HL-60 (cell line): Measurements from ENCODE around the gene FTCDNL1.

Experiments
- POLR2AphosphoS5 ChIP-seq: IDR thresholded peaks from 2 replicates; pipeline ENCODE4 v1.6.1; 2012; ENCODE audit warnings: low read depth
- REST ChIP-seq: IDR thresholded peaks from 2 replicates; pipeline ENCODE4 v1.6.1; 2012; ENCODE audit warnings: low read depth; ENCODE audit not compliant: insufficient replicate concordance
- TF ChIP-seq, protein P1 (sequence below): IDR thresholded peaks from one replicate; pipeline ENCODE4 v1.5.1; 2011; ENCODE audit warnings: low read length, control low read depth, inconsistent platforms; ENCODE audit not compliant: insufficient read depth

DNA sequence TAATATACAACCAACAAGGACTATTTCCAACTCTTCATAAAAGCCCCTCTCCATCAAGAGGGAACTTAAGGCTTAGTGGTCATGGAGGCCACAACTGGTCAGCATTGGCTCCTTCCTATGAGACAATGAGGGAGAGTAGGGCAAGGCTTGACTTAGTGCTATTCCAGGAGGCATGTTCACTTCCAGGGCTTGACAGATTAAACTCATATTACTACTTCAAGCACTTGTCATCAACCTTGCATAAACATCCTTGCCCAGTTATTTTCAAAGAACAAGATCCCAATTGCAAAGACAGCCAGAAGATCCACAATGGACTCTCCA lies 133.4 kb downstream of the FTCDNL1 start:
- TF ChIP-seq, protein P1, sequence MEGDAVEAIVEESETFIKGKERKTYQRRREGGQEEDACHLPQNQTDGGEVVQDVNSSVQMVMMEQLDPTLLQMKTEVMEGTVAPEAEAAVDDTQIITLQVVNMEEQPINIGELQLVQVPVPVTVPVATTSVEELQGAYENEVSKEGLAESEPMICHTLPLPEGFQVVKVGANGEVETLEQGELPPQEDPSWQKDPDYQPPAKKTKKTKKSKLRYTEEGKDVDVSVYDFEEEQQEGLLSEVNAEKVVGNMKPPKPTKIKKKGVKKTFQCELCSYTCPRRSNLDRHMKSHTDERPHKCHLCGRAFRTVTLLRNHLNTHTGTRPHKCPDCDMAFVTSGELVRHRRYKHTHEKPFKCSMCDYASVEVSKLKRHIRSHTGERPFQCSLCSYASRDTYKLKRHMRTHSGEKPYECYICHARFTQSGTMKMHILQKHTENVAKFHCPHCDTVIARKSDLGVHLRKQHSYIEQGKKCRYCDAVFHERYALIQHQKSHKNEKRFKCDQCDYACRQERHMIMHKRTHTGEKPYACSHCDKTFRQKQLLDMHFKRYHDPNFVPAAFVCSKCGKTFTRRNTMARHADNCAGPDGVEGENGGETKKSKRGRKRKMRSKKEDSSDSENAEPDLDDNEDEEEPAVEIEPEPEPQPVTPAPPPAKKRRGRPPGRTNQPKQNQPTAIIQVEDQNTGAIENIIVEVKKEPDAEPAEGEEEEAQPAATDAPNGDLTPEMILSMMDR = no peak
- TF ChIP-seq POLR2AphosphoS5 = no peak
- TF ChIP-seq REST = no peak
